ACC112 (cell line): ENCODE results near the gene MSH4.
A peak's percentile ranks its signal among the peaks of the same experiment; 100 is the strongest.
"Not testable (repeated sequence)": the region's sequence is repeated elsewhere in the genome, so short reads cannot be mapped to it uniquely, and the experiment has no call there.

Source experiments
- H2AFZ ChIP-seq: fragments of 200-600 bp; sonication (generic); one replicate; pipeline ENCODE4 v1.6.0; 2017; ENCODE audit warnings: antibody characterized with exemption, low read length; ENCODE audit not compliant: unreplicated experiment
- H3K27ac ChIP-seq: fragments of 200-600 bp; sonication (generic); 2 replicates; pipeline ENCODE4 v1.5.1; 2014; ENCODE audit warnings: low read depth, mild to moderate bottlenecking, antibody characterized with exemption, low read length, moderate library complexity
- H3K27me3 ChIP-seq: fragments of 200-600 bp; sonication (generic); 2 replicates; pipeline ENCODE4 v1.6.1; 2014; ENCODE audit warnings: mild to moderate bottlenecking, antibody characterized with exemption, low read length, moderate library complexity, mixed read lengths; ENCODE audit not compliant: insufficient read depth
- H3K36me3 ChIP-seq: fragments of 200-600 bp; sonication (generic); 2 replicates; pipeline ENCODE4 v1.6.1; 2016; ENCODE audit warnings: mild to moderate bottlenecking, antibody characterized with exemption, low read length, moderate library complexity, mixed read lengths; ENCODE audit not compliant: insufficient read depth
- H3K4me1 ChIP-seq: fragments of 200-600 bp; sonication (generic); one replicate; pipeline ENCODE4 v1.6.1; 2016; ENCODE audit warnings: low read length, mixed read lengths; ENCODE audit not compliant: insufficient read depth, unreplicated experiment, control insufficient read depth
- H3K4me3 ChIP-seq: fragments of 200-600 bp; sonication (generic); 2 replicates; pipeline ENCODE4 v1.5.1; 2014; ENCODE audit warnings: mild to moderate bottlenecking, low read depth, low read length
- H3K79me2 ChIP-seq: fragments of 200-600 bp; sonication (generic); one replicate; pipeline ENCODE4 v1.6.0; 2016; ENCODE audit warnings: low read length; ENCODE audit not compliant: control insufficient read depth, unreplicated experiment, insufficient read depth

MSH4 gene

GRCh38 chr1:75783920-75784319 is 12.8 kb upstream of the MSH4 start:
- not testable (repeated sequence) for H3K4me3 ChIP-seq, H3K4me1 ChIP-seq, H2AFZ ChIP-seq, H3K27me3 ChIP-seq, H3K27ac ChIP-seq
- Histone ChIP-seq H3K36me3 (peaks cover 20% of the 10 kb centered on the region), H3K79me2 (peaks cover 29% of the 10 kb centered on the region)

- peaks cover 30% of the 10 kb centered on the region for H3K36me3 ChIP-seq
- H3K27ac ChIP-seq, result peak overlapping the region; percentile 37
- peak overlapping the region; percentile 94 for H2AFZ ChIP-seq
- peaks cover 18% of the 10 kb centered on the region for H3K4me1 ChIP-seq
- no peaks in the 10 kb centered on the region for H3K27me3 ChIP-seq
- peaks cover 44% of the 10 kb centered on the region for H3K79me2 ChIP-seq
- peak overlapping the region; percentile 93 for H3K4me3 ChIP-seq
Measured at GRCh38 chr1:75785320-75785982, 11.2 kb upstream of the MSH4 start.

DNA sequence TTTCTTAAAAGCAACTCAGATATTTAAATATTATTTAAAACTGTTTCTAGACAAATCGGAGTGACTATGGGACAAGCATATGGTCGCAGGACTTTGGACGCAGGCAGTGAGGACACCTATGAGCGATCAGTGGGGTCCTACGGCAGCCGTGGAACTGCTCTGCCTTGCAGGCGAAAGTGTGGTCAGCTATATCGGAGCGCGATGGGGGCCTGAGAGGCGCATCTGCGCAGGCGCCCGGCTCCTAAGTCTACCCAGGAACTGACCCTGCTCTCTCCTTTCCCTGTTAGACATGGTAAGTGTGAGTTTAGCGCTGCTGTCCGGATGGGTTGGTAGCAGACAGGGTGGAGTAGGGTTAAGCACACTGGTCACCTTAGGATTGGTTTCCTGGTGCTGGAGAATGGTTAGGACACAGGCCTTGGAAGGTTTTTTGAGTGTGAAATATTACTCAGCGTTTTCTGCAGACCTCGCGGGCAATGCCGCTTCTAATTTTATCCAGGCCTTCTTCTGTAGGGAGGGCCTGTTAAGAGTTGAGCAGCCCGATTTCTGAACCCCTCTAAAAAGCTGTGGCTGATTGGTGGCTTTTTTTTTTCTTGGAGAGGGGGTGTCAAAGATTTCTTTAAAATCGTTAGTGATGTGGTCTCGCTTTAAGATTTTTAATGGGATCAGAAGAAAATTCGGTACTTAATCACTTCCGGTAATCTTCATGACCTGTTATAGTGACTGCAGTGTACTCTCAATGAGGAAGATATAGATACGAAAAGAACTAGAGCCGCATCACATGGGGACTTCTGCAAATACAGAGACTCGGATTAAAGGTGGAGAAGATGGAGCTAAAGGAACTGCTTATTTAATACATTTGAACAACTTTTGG is 10.5 kb upstream of the MSH4 start, which contains the start of gene RABGGTB:
TSS of gene RABGGTB (plus strand) at position 274 of the 871 bp plus-strand sequence. CDS start at position 290, 16 bp downstream.
- peak within 1 kb of the TSS; percentile 58 for H3K27ac ChIP-seq
- H3K36me3 ChIP-seq, result peaks cover 31% of the 10 kb centered on the region
- peaks cover 26% of the 10 kb centered on the region for H3K4me1 ChIP-seq
- H3K27me3 ChIP-seq, result no peaks in the 10 kb centered on the region
- peaks cover 51% of the 10 kb centered on the region for H3K79me2 ChIP-seq
- peak within 1 kb of the TSS; percentile 93 for H3K4me3 ChIP-seq
- H2AFZ ChIP-seq, result peak within 1 kb of the TSS; percentile 94

GRCh38 chr1:75786901-75787493 is 9.7 kb upstream of the MSH4 start:
- H3K4me3 ChIP-seq, result peak overlapping the region; percentile 93
- H3K4me1 ChIP-seq, result peaks cover 29% of the 10 kb centered on the region
- H3K27ac ChIP-seq, result peak overlapping the region; percentile 58
- no peak overlapping the region for H2AFZ ChIP-seq
- H3K27me3 ChIP-seq, result no peaks in the 10 kb centered on the region
- peaks cover 39% of the 10 kb centered on the region for H3K36me3 ChIP-seq
- peaks cover 57% of the 10 kb centered on the region for H3K79me2 ChIP-seq

GRCh38 chr1:75787524-75787923 is 9.2 kb upstream of the MSH4 start:
- Histone ChIP-seq H2AFZ (no peak overlapping the region), H3K27me3 (no peaks in the 10 kb centered on the region), H3K4me1 (peaks cover 29% of the 10 kb centered on the region), H3K27ac (peak overlapping the region; percentile 58; the same call in 1 of the 2 replicates), H3K79me2 (peaks cover 61% of the 10 kb centered on the region), H3K36me3 (peaks cover 44% of the 10 kb centered on the region), H3K4me3 (peak overlapping the region; percentile 93)

DNA sequence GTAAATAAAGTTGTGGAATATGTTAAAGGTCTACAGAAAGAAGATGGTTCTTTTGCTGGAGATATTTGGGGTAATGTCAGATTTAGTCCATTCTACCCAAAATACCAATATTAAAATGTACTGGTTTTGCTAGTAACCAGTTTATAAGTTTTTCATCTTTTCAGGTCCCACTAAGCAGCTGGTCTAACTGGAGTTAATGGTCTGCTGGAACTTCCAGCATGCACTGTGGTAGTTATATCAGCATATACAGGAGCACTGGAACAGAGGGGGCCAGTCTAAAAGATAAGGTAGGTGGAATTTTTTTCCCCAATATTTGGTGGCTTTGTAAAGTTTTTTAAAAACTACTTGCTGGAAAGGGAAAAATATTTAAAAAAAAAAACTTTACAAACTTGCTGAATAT is 6.7 kb upstream of the MSH4 start:
- peaks cover 29% of the 10 kb centered on the region for H3K4me1 ChIP-seq
- peaks cover 63% of the 10 kb centered on the region for H3K36me3 ChIP-seq
- H3K27me3 ChIP-seq, result no peaks in the 10 kb centered on the region
- peak overlapping the region; percentile 93 for H3K4me3 ChIP-seq
- H3K27ac ChIP-seq, result 0 out of 2 replicates have a peak overlapping the region, but pooled peaks have one; percentile 20
- H3K79me2 ChIP-seq, result peaks cover 61% of the 10 kb centered on the region
- no peak overlapping the region for H2AFZ ChIP-seq

GRCh38 chr1:75791022-75791421 is 5.7 kb upstream of the MSH4 start:
- peak overlapping the region; percentile 20 for H3K27ac ChIP-seq
- H3K79me2 ChIP-seq, result peaks cover 61% of the 10 kb centered on the region

GRCh38 chr1:75792091-75792490 is 4.6 kb upstream of the MSH4 start:
- peaks cover 72% of the 10 kb centered on the region for H3K36me3 ChIP-seq
- peaks cover 51% of the 10 kb centered on the region for H3K79me2 ChIP-seq
- H3K27me3 ChIP-seq, result no peaks in the 10 kb centered on the region
- no peak overlapping the region for H2AFZ ChIP-seq
- no peak overlapping the region for H3K27ac ChIP-seq
- H3K4me3 ChIP-seq, result no peak overlapping the region
- H3K4me1 ChIP-seq, result peaks cover 29% of the 10 kb centered on the region

More at GRCh38 chr1:75791022-75791421, 5.7 kb upstream of the MSH4 start:
- Histone ChIP-seq H3K4me3 (peak overlapping the region; percentile 93), H3K27me3 (no peaks in the 10 kb centered on the region), H2AFZ (no peak overlapping the region), H3K4me1 (peaks cover 29% of the 10 kb centered on the region), H3K36me3 (peaks cover 70% of the 10 kb centered on the region)

GRCh38 chr1:75794382-75794781 is 2.3 kb upstream of the MSH4 start:
- no peak overlapping the region for H3K27ac ChIP-seq
- H3K4me1 ChIP-seq, result peaks cover 20% of the 10 kb centered on the region
- H3K27me3 ChIP-seq, result no peaks in the 10 kb centered on the region
- no peak overlapping the region for H2AFZ ChIP-seq
- H3K36me3 ChIP-seq, result peaks cover 50% of the 10 kb centered on the region
- no peak overlapping the region for H3K4me3 ChIP-seq
- peaks cover 28% of the 10 kb centered on the region for H3K79me2 ChIP-seq

DNA sequence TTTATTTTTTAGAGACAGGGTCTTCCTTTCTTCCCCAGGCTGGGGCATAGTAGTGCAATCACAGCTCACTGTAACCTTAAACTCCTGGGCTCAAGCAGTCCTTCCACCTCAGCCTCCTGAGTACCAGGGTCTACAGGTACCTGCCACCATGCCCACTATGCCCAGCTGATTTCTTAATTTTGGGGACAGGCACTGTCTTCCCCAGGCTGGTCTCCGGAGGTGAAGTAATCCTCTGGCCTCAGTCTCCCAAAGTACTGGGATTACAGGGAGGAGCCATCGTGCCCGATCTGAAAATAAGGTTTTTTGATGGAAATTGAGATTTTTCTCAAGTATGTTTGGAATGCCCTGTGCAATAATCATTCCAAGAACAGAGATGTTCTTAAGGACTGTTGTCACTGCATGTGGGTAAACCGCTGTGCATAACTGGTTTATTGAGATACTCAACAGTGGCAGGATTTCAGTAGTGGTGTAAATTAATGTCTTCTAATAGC is 934 bp upstream of the MSH4 start:
- Histone ChIP-seq H3K4me3 (no peak overlapping the region), H3K36me3 (peaks cover 45% of the 10 kb centered on the region), H3K4me1 (peaks cover 8% of the 10 kb centered on the region), H3K27me3 (no peaks in the 10 kb centered on the region), H3K79me2 (peaks cover 14% of the 10 kb centered on the region), H2AFZ (no peak overlapping the region), H3K27ac (no peak overlapping the region)
